Measurements from ENCODE around the gene PAX5.

The PAX5 gene

DNA sequence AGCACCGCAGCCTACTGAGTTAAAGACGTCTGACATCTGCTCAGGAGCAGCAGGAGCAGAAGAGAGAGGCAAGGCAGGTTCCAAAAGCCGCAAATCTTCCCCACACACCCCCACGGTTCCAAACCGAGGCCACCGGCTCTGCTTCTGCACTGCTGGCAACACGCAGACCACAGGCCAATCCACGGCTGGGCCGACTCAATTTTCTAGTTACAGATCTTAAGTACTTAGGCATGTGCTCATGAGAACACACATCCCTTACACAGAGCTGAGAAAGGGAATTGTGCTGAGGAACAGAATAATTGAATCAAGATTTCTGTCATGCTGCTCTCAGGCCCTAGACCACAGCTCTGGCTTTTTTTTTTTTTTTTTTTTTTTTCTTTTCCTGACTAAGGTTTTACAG lies 32.6 kb downstream of the PAX5 start:
- in situ Hi-C loops (cut with HindIII; ENCODE audit: low pct_unique_long_range_greater_than_20kb, low sequenced_read_pairs) = no loop called here
- no peak for DNase-seq (ENCODE audit: low read depth in 1 of 2, low spot score in 1 of 2)
- no peak for TF ChIP-seq JUND (IDR thresholded peaks at IDR 0.05; ENCODE audit: low read depth)

DNA sequence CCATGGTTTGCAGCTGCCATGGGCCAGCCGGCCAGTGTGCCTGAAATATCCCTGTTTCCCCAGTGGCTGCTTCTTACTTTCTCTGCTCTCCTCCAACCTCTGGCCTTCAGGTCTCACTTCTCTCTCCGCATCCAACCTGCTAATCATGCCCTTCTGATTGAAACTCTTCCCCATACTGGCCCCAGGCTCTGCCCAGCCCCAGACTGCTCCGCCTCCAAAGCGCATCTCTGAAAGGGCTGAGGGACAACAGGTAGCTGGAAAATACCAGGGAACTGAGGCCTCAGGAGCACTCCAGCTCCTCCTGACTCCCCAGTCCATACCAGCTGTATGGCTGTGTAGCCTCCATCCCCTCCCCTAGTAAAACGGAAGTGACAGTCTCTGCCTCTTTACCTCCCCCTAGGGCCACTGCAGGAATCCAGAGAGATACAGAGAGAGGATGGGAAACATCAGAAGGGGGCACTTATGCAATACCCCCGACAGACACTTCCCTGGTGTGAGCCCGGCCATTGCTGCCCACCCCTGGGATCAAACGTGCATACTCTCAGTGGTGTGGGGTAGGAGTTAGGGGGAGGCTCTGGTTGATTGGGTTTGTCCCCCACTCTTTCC lies 34.2 kb downstream of the PAX5 start:
- no peak for TF ChIP-seq JUND (IDR thresholded peaks at IDR 0.05; ENCODE audit: low read depth)
- in situ Hi-C loops (cut with HindIII; ENCODE audit: low pct_unique_long_range_greater_than_20kb, low sequenced_read_pairs) = no loop called here
- no peak for DNase-seq (ENCODE audit: low read depth in 1 of 2, low spot score in 1 of 2)

DNA sequence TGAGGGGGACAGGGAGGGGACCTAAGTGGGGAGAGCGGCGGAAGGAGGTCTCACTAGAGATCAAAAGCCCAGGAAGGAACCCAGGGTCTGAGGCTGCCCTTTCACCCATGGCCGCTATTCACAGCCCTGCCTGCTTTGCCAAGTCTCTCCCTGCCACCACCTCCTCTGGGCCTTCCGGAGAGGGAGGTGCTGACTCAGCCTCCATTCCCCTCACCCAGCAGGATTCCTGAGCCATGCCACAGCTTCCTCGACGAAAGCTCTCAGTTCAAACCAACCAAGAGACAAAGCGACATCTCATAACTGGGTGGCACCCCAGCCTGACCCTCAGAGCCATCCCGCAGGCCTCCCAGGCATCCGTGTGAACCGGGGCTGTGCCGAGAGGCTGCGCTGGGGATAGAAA lies 36.7 kb downstream of the PAX5 start:
- DNase-seq (ENCODE audit: low read depth in 1 of 2, low spot score in 1 of 2) = no peak
- in situ Hi-C loops (cut with HindIII; ENCODE audit: low pct_unique_long_range_greater_than_20kb, low sequenced_read_pairs) = no loop called here
- TF ChIP-seq JUND (IDR thresholded peaks at IDR 0.05; ENCODE audit: low read depth) = no peak

DNA sequence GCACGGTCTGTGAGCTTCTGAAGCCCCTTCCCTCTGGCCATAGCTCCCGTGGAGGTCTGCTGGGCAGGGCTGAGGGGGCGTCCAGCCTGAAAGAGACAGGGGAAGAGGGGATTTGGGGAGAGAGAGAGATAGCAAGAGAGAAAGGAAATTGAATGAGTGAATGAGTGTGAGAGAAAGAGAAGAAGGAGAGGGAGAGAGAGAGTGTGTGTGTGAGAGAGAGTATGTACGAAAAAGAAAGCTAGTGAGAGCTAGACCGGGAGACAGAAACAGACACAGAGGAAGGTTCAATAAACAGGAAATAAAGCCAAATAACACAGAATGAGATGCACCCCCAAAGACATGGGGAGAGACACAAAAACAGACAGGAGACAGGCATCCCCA lies 37.4 kb downstream of the PAX5 start:
- no peak for TF ChIP-seq JUND (IDR thresholded peaks at IDR 0.05; ENCODE audit: low read depth)
- no peak for DNase-seq (ENCODE audit: low read depth in 1 of 2, low spot score in 1 of 2)
- in situ Hi-C loops (cut with HindIII; ENCODE audit: low pct_unique_long_range_greater_than_20kb, low sequenced_read_pairs) = no loop called here

DNA sequence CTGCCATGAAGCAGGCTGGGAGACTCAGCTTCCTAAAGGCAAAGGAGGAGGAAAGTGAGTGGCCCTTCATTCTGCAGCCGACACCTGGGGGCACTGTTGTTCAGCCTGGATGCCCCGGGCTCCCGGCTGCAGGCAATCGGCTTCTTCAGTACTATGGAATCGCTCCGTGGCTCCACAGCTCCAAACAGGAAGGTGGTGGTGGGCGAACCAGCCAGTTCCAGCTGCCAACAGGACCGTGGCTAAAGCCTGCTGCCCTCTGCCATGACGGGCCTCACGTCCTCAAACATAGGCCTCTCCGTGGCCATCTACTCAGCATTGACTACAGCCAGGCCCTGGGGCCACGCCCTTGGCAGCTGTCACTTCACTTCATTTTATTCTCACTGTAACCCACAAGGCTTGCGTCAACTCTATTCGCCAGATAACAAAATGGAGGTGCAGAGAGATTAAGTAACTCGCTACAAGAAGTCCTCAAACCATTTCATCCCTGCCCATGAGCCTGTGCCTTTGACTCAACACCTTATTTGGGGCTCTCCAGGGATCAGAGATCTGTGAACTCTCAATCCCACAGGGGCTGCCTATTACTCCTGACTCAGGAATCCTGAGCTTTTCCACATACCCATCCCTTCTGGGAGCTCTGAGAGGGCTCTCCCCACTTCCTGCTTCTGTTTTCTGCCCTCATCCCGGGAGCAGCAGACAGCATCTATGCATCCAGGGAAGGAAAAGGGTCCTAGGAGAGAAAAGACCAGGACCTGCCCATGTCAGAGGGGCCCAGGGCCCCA lies 38.0 kb downstream of the PAX5 start:
- no peak for TF ChIP-seq JUND (IDR thresholded peaks at IDR 0.05; ENCODE audit: low read depth)
- DNase-seq (ENCODE audit: low read depth in 1 of 2, low spot score in 1 of 2) = peak in 1 of 2 experiments; percentile 62
- in situ Hi-C loops (cut with HindIII; ENCODE audit: low pct_unique_long_range_greater_than_20kb, low sequenced_read_pairs) = no loop called here

DNA sequence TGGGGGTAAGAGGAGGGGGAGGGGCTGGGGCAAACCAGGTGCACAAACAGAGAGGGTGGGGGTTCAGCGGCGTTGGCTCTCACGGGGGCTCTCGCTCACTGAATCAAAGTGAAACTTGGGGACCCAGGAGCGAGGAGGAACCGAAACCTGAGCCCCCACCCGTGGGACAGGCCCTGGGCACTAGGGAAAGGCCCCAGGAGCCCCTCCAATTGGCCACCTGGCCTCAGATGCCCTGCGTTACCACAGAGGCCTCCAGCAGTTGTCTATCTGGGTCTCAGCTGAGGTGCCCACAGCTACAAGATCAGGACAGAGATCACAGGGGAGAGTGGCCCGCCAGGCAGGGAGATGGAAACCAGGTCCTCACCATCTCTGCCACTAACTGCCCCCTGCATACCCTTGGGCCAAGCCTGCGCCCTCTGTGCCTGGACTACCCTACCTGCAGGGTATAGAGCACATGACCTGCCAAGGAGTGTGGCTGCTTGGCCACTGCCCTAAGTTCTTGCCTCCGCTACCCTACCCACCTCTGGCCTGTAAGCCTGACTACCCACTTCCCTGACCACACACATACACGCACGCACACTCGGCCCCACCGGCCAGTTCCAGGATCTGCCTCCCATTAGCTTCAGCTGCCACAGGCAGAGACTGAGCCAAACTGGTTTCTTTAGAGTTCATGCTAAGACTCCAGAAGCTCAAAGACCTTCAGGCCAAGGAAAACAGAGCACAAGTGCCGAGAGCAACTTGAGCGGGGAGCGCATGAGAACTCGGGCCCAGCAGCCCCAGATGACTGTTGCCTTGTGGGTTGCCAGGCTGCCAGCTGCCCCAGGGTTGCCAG lies 39.9 kb downstream of the PAX5 start:
- DNase-seq (ENCODE audit: low read depth in 1 of 2, low spot score in 1 of 2) = no peak
- in situ Hi-C loops (cut with HindIII; ENCODE audit: low pct_unique_long_range_greater_than_20kb, low sequenced_read_pairs) = no loop called here
- no peak for TF ChIP-seq JUND (IDR thresholded peaks at IDR 0.05; ENCODE audit: low read depth)

DNA sequence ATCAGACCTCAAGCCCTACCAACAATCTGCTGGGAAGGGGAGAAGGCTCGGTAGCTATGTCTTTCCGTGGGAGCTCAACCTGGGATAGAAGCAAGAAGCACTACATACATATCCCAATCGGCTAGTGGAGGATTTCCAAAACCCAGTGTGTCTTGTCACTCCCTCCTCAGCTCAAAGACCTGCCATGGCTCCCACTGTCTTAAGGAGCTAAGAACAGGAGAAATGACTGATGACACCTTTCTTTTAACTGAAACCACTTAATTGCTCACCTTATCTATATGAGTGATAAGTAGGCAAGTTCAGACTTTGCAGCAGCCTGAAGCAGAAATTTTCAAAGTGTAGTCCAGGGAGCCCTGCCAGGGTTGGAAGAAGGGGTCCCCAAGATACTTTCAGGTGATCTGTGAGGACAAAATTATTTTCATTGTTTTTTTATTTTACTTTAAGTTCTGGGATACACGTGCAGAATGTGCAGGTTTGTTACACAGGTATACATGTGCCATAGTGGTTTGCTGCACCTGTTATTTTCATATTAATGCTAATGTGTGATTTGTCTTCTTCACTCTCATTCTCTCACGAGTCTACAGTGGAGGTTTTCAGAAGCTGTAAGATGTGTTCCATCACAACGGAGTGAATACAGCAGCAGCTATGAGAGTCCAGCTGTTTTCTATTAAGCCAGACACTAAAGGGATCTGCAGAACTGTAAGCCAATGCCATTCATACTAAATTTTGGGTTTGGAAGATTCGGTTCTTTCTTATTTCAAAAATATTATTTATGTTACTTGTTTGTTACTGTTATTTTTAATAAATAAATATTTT lies 41.4 kb downstream of the PAX5 start:
- no peak for TF ChIP-seq JUND (IDR thresholded peaks at IDR 0.05; ENCODE audit: low read depth)
- in situ Hi-C loops (cut with HindIII; ENCODE audit: low pct_unique_long_range_greater_than_20kb, low sequenced_read_pairs) = no loop called here
- no peak for DNase-seq (ENCODE audit: low read depth in 1 of 2, low spot score in 1 of 2)

DNA sequence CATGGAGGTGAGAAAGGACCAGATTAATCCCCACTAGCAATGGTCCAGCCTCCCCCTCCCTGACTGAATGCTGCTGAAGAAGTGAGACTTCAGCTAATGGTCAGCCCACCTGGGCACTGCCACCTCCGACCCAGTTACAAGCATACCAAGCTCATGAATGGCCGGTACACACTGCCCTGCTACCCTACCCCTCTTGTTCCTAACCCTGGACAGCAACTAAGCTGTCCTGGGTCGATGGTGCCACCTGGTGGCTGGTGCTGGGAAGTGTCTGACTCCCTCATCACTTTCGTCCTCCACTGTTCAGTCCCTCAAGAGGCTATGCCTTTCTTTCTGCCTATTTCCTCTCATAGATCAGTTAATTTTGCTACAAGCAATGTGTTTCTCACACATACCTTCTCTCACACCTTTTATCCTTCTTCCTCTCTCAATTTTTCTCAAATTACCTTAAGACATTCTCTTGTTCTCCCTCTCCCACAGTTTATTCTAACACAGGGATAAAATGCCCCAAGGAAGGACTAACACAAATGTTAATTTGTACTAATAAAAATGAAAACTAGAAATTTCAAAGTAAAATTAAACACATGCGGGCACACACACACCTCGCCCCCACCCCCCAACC lies 42.4 kb downstream of the PAX5 start:
- peak; percentile 36 to 38 for DNase-seq (ENCODE audit: low read depth in 1 of 2, low spot score in 1 of 2)

DNA sequence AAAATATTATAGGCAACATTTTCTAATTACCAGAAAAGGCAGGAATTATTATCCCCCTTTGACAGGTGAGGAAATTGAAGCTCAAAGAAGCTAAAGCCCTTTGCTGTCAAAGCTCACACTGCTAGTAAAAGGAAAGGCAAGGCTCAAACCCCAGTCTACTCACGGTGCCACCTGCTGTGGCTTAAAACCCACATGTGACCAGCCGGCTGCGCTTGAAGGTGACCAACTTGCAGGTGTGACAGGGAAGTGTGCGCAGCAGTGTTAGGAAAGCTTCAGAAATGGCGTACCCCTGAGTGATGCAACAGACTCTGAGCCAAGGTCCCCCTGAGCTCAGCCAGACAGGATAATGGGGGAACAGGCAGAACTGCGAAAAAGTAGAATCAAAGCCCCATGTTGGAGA lies 45.2 kb downstream of the PAX5 start:
- no peak for TF ChIP-seq JUND (IDR thresholded peaks at IDR 0.05; ENCODE audit: low read depth)
- in situ Hi-C loops (cut with HindIII; ENCODE audit: low pct_unique_long_range_greater_than_20kb, low sequenced_read_pairs) = no loop called here
- DNase-seq (ENCODE audit: low read depth in 1 of 2, low spot score in 1 of 2) = no peak

More for the DNA sequence above, 42.4 kb downstream of the PAX5 start:
- in situ Hi-C loops (cut with HindIII; ENCODE audit: low pct_unique_long_range_greater_than_20kb, low sequenced_read_pairs) = no loop called here
- no peak for TF ChIP-seq JUND (IDR thresholded peaks at IDR 0.05; ENCODE audit: low read depth)

DNA sequence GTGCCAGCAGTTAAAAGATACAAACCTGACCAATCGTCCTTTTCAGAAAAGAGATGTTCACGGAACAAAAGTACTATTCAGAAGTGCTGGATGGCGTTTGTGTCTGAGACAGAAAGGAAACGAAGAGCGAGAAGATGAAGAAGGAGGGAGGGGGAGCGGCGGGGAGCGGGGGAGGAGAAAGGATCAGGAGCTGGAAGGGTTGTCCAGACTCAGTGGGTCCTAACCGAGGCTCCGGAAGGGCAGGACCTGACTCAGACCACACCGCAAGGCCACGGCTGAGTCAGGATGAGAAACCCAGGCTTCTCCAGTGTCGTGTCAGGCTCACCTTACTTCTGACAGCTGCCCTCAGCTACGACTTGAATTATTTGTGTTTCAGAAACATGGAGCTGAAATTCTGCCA lies 46.2 kb downstream of the PAX5 start:
- no peak for DNase-seq (ENCODE audit: low read depth in 1 of 2, low spot score in 1 of 2)
- in situ Hi-C loops (cut with HindIII; ENCODE audit: low pct_unique_long_range_greater_than_20kb, low sequenced_read_pairs) = no loop called here
- no peak for TF ChIP-seq JUND (IDR thresholded peaks at IDR 0.05; ENCODE audit: low read depth)

DNA sequence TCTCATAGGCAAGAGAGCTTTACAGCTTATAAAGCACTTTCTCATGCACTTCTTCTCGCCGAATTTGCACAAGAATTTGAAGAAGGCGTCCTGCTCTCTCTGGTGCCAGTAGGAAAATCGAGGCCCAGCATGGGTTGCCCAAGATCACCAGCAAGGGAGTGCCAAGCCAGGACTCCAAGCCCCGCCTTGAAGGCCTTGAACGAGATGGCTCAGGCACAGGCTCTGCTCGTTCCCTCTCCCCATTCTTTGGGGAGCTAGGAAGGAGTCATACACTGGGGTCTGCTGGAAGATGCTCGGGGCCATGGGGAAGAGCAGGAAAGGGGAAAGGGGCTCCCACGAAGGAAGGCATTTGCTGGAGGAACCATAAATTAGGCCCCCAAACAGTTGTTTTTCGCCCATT lies 46.7 kb downstream of the PAX5 start:
- in situ Hi-C loops (cut with HindIII; ENCODE audit: low pct_unique_long_range_greater_than_20kb, low sequenced_read_pairs) = no loop called here
- no peak for TF ChIP-seq JUND (IDR thresholded peaks at IDR 0.05; ENCODE audit: low read depth)
- DNase-seq (ENCODE audit: low read depth in 1 of 2, low spot score in 1 of 2) = no peak
